Endothelial cell of umbilical vein (primary cell): ENCODE results near the gene TMEM161A. TPM values are rescaled to one million over a fixed set of nuclear protein-coding genes. Genes with fewer than 3 reads are reported as not detected.

Source experiments
- BruUV-seq: library from RNA; stranded (reverse); fragments of 400-500 nt; replicated peaks from 2 replicates; lab custom pipeline; 2021; lab: Mats Ljungman, UMichigan
- CTCF ChIA-PET: fragments of 300-600, 350-600 bp; sonication (Branson Sonifier 250); formaldehyde crosslinking; loops from one replicate; lab custom pipeline; 2021; ENCODE audit warnings: antibody characterized with exemption, inconsistent platforms; lab: Charles Lee
- POLR2A ChIA-PET: fragments of 300-600, 350-600 bp; sonication (Branson Sonifier 250); formaldehyde crosslinking; loops from one replicate; lab custom pipeline; 2021; ENCODE audit warnings: antibody characterized with exemption, inconsistent platforms; lab: Charles Lee
- DNase-seq: peaks from one replicate; pipeline ENCODE4 v3.0.0-alpha.2; 2011; ENCODE audit warnings: low read depth, low spot score
- FAIRE-seq: peaks from 2 replicates; lab custom pipeline; 2011; peaks lifted over from hg19 to GRCh38; lab: Jason Lieb, UNC
- H2AFZ ChIP-seq: 2 replicates; pipeline ENCODE4 v1.6.0; 2012; ENCODE audit warnings: low read depth, low read length, control low read depth, inconsistent platforms
- H3K27ac ChIP-seq: 2 replicates; pipeline ENCODE4 v1.5.1; 2011; ENCODE audit warnings: low read depth, mild to moderate bottlenecking, control low read depth, low read length, moderate library complexity; ENCODE audit not compliant: insufficient read depth
- H3K27me3 ChIP-seq, 2 experiments: 2 replicates each; pipeline versions ENCODE4 v1.6.0 to v1.6.1; 2011; ENCODE audit warnings: low read length in 2 of 2, mixed read lengths in 1 of 2; ENCODE audit not compliant: control insufficient read depth in 2 of 2, insufficient read depth in 2 of 2
- H3K36me3 ChIP-seq, 2 experiments: 2 replicates in 1 of 2; 3 replicates in 1 of 2; pipeline ENCODE4 v1.5.1; 2011; ENCODE audit warnings: low read length in 2 of 2, mild to moderate bottlenecking in 1 of 2, moderate library complexity in 1 of 2; ENCODE audit not compliant: control insufficient read depth in 2 of 2, insufficient read depth in 2 of 2; ENCODE audit errors: extremely low read depth in 1 of 2
- H3K4me1 ChIP-seq: 3 replicates; pipeline ENCODE4 v1.5.1; 2011; ENCODE audit warnings: mild to moderate bottlenecking, low read length; ENCODE audit not compliant: control insufficient read depth, insufficient read depth; ENCODE audit errors: extremely low read depth
- H3K4me2 ChIP-seq: 2 replicates; pipeline ENCODE4 v1.6.1; 2011; ENCODE audit warnings: low read length, control low read depth, mixed read lengths; ENCODE audit not compliant: insufficient read depth
- H3K4me3 ChIP-seq, 3 experiments: fragments of 200-600 bp in 1 of 3; sonication (generic), shearing (Covaris generic) in 1 of 3; replicated peaks in 1 of 3; 2 replicates each; pipeline ENCODE4 v1.5.1; 2011 to 2016; ENCODE audit warnings: control low read depth in 3 of 3, low read length in 3 of 3, mild to moderate bottlenecking in 2 of 3, inconsistent platforms in 1 of 3, low read depth in 1 of 3, moderate library complexity in 1 of 3; ENCODE audit not compliant: insufficient read depth in 1 of 3
- H3K79me2 ChIP-seq: 2 replicates; pipeline ENCODE4 v1.6.0; 2012; ENCODE audit warnings: low read length, inconsistent platforms; ENCODE audit not compliant: control insufficient read depth, insufficient read depth
- H3K9ac ChIP-seq: replicated peaks from 2 replicates; pipeline ENCODE3; 2011; ENCODE audit warnings: low read length, control low read depth; ENCODE audit not compliant: insufficient read depth; ENCODE audit errors: extremely low read depth
- H3K9me1 ChIP-seq: replicated peaks from 3 replicates; pipeline ENCODE4 v1.6.0; 2011; ENCODE audit warnings: mild to moderate bottlenecking, low read length; ENCODE audit not compliant: control insufficient read depth, insufficient read depth; ENCODE audit errors: extremely low read depth
- H3K9me3 ChIP-seq: replicated peaks from 2 replicates; pipeline ENCODE4 v1.5.1; 2012; ENCODE audit warnings: low read length, inconsistent platforms; ENCODE audit not compliant: control insufficient read depth, insufficient read depth
- H4K20me1 ChIP-seq: replicated peaks from 2 replicates; pipeline ENCODE3; 2011; ENCODE audit warnings: mild to moderate bottlenecking, low read length; ENCODE audit not compliant: control insufficient read depth, insufficient read depth; ENCODE audit errors: extremely low read depth
- EZH2 ChIP-seq: IDR thresholded peaks from 2 replicates; pipeline ENCODE4 v1.6.1; 2012; ENCODE audit warnings: borderline replicate concordance, low read depth, mild to moderate bottlenecking, moderate library complexity, low read length, inconsistent platforms; ENCODE audit not compliant: severe bottlenecking
- FOS ChIP-seq: IDR thresholded peaks from 2 replicates; pipeline ENCODE4 v1.6.1; 2011; ENCODE audit warnings: mild to moderate bottlenecking, low read length, moderate library complexity, borderline replicate concordance; ENCODE audit not compliant: insufficient read depth
- GATA2 ChIP-seq: IDR thresholded peaks from 2 replicates; pipeline ENCODE4 v1.7.0; 2011; ENCODE audit warnings: low read depth, mild to moderate bottlenecking, moderate library complexity, mixed read lengths, low read length; ENCODE audit not compliant: insufficient read length, insufficient read depth
- JUN ChIP-seq: IDR thresholded peaks from 2 replicates; pipeline ENCODE4 v1.6.1; 2011; ENCODE audit warnings: borderline replicate concordance, low read depth; ENCODE audit not compliant: insufficient read length, insufficient read depth
- MYC ChIP-seq: IDR thresholded peaks from one replicate; pipeline ENCODE4 v1.6.1; 2011; ENCODE audit warnings: mild to moderate bottlenecking, low read depth, low read length
- POLR2A ChIP-seq: IDR thresholded peaks from 2 replicates; pipeline ENCODE4 v1.6.1; 2012; ENCODE audit warnings: low read depth, mild to moderate bottlenecking, control low read depth, low read length
- POLR2AphosphoS5 ChIP-seq: IDR thresholded peaks from 2 replicates; pipeline ENCODE4 v1.6.1; 2012; ENCODE audit warnings: low read depth, mild to moderate bottlenecking, control low read depth, low read length, moderate library complexity; ENCODE audit not compliant: insufficient read depth
- dilution Hi-C: fragments of 300-500 bp; cut with MboI; formaldehyde crosslinking; loops from one replicate; pipeline ENCODE4 v1.15.0; 2019; ENCODE audit warnings: low sequenced_read_pairs; ENCODE audit not compliant: extremely low pct_ligation_motif_present
- intact Hi-C: fragments of 100-400 bp; cut with micrococcal nuclease; formaldehyde crosslinking; loops from one replicate; pipeline ENCODE4 v1.10.0; 2022
- polyA plus RNA-seq, 4 experiments: library from polyadenylated mRNA; depleted of rRNA in 3 of 4; stranded (reverse) in 3 of 4; unstranded in 1 of 4; fragments of >200 nt; gene quantifications; 2 replicates each; pipeline versions ENCODE4 v1.2.1 to v1.2.3, GENCODE V29; 2011 to 2012; ENCODE audit warnings: missing spikeins in 1 of 4
- total RNA-seq: library from RNA; stranded (reverse); gene quantifications from 2 replicates; pipeline ENCODE4 v1.2.3, GENCODE V29; 2021
- TF ChIP-seq, protein P1 (sequence below): IDR thresholded peaks from 2 replicates; pipeline ENCODE4 v1.6.1; 2011; ENCODE audit not compliant: insufficient read depth, insufficient read length
- TF ChIP-seq, protein P2 (sequence below), 2 donors: IDR thresholded peaks; 1 replicate in 1 of 2; 2 replicates in 1 of 2; pipeline ENCODE4 v1.5.1; 2011; ENCODE audit warnings: low read length in 2 of 2, mild to moderate bottlenecking in 2 of 2, moderate library complexity in 2 of 2, control low read depth in 1 of 2, inconsistent platforms in 1 of 2, low read depth in 1 of 2; ENCODE audit not compliant: insufficient read depth in 1 of 2; ENCODE audit errors: extremely low read depth in 1 of 2

The TMEM161A gene
- total and polyA plus RNA-seq, 2 donors (not counting 3 experiments of a cell fraction or from before 2014, with no cell fraction given): 24.1 to 54.9 TPM

DNA sequence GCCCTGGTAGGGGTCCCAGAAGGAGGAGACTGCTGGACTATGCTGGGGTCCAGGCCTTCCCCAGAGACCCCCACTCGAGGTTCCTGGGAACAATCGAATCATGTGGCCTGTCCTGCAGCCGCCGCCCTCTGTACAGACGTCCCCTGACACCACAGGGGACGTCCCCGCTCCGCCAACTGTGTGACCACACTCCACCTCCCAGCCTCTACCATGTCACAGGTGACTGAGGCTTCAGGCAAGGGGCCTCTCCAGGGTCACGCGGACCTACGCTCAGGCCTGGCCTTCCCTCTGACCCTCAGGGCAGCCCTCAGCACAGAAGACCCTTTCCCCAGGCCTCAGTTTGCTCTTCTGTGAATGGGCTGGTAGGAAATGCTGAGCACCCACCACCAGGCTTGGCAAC is 13.1 kb upstream of the TMEM161A start:
- Histone ChIP-seq H3K4me2 (no peak overlapping the region), H3K27me3 (no peaks in the 10 kb centered on the region), H3K9me1 (no peaks in the 10 kb centered on the region), H3K4me3 (no peak overlapping the region), H3K9ac (no peak overlapping the region), H3K9me3 (no peaks in the 10 kb centered on the region), H3K4me1 (no peaks in the 10 kb centered on the region), H4K20me1 (no peaks in the 10 kb centered on the region), H3K79me2 (no peaks in the 10 kb centered on the region), H2AFZ (no peak overlapping the region), H3K27ac (no peak overlapping the region), H3K36me3 (no peaks in the 10 kb centered on the region)
- CTCF ChIA-PET: no interaction called here
- dilution Hi-C loops (no loop called here), intact Hi-C loops (no loop called here)
- POLR2A ChIA-PET: no interaction called here
- DNase-seq: no peak
- TF ChIP-seq, protein P1, sequence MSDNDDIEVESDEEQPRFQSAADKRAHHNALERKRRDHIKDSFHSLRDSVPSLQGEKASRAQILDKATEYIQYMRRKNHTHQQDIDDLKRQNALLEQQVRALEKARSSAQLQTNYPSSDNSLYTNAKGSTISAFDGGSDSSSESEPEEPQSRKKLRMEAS: no peak
- no peak for TF ChIP-seq POLR2AphosphoS5
- BruUV-seq: no TSS peak
- FAIRE-seq: no peak

DNA sequence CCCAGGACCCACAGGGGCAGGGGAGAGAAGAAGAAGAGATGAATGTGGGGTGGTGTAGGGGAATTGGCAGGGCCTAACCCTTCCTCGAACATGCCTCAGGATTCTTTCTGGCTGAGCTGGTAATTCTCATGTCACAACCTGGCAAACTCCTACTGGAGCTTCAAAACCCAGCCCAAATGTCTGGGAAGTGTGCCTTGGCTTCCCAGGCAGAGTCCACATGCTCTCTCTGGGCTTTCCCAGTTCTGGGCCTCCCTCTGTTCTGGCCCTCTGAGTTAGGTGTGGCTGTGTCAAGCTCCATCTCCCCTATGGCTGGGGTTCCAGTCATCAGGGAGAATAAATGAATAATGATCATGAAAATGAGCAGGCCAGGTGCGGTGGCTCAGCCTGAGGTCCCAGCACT is 11.2 kb upstream of the TMEM161A start:
- no peak overlapping the region for H3K27ac ChIP-seq
- FAIRE-seq: no peak
- H4K20me1 ChIP-seq: no peaks in the 10 kb centered on the region
- no peak overlapping the region for H3K9ac ChIP-seq
- POLR2A ChIA-PET: interaction anchor here (0.5 kb wide), 1 partner anchor 32 kb away, joined by 3 read pairs; no protein-coding TSS in a partner anchor
- H3K4me2 ChIP-seq: no peak overlapping the region
- CTCF ChIA-PET: interaction anchor here (0.8 to 3.9 kb wide), 5 partner anchors 12 to 193 kb away, joined by 3 to 23 read pairs (median 4); no protein-coding TSS in a partner anchor
- no peaks in the 10 kb centered on the region for H3K9me1 ChIP-seq
- TF ChIP-seq POLR2AphosphoS5 (no peak), MYC (no peak), EZH2 (no peak), JUN (no peak), POLR2A (no peak), GATA2 (no peak), FOS (no peak)
- TF ChIP-seq, protein P1: no peak
- TF ChIP-seq, protein P2, sequence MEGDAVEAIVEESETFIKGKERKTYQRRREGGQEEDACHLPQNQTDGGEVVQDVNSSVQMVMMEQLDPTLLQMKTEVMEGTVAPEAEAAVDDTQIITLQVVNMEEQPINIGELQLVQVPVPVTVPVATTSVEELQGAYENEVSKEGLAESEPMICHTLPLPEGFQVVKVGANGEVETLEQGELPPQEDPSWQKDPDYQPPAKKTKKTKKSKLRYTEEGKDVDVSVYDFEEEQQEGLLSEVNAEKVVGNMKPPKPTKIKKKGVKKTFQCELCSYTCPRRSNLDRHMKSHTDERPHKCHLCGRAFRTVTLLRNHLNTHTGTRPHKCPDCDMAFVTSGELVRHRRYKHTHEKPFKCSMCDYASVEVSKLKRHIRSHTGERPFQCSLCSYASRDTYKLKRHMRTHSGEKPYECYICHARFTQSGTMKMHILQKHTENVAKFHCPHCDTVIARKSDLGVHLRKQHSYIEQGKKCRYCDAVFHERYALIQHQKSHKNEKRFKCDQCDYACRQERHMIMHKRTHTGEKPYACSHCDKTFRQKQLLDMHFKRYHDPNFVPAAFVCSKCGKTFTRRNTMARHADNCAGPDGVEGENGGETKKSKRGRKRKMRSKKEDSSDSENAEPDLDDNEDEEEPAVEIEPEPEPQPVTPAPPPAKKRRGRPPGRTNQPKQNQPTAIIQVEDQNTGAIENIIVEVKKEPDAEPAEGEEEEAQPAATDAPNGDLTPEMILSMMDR (IDR thresholded peaks at IDR 0.05; ENCODE audit: extremely low read depth in 1 of 2, insufficient read depth in 1 of 2, low read depth in 1 of 2, low read length in 2 of 2): no peak
- no peak for DNase-seq
- H3K79me2 ChIP-seq: no peaks in the 10 kb centered on the region
- H3K27me3 ChIP-seq: no peaks in the 10 kb centered on the region
- no peak overlapping the region for H3K4me3 ChIP-seq
- no peaks in the 10 kb centered on the region for H3K9me3 ChIP-seq
- no peaks in the 10 kb centered on the region for H3K36me3 ChIP-seq
- intact Hi-C loops (no loop called here), dilution Hi-C loops (no loop called here)
- no peak overlapping the region for H2AFZ ChIP-seq
- BruUV-seq: no TSS peak
- H3K4me1 ChIP-seq: no peaks in the 10 kb centered on the region
